Measurements from ENCODE around the gene TLE6. TPM values are rescaled to one million over a fixed set of nuclear protein-coding genes. Genes with fewer than 3 reads are reported as not detected.

The TLE6 gene
- total RNA-seq, 1 donor from 2014 or later = not detected

GRCh38 chr19:3039125-3039524 is 61.8 kb downstream of the TLE6 start:
- FAIRE-seq (no peak), DNase-seq (ENCODE audit: low read depth) (no peak)
- TF ChIP-seq CTCF (IDR thresholded peaks at IDR 0.05; ENCODE audit: insufficient read depth, low read length, severe bottlenecking) = no peak
- H3K36me3 ChIP-seq (ENCODE audit: control insufficient read depth, insufficient read depth, low read length) = no peaks in the 10 kb centered on the region
- H3K27me3 ChIP-seq (ENCODE audit: control insufficient read depth, insufficient read depth, low read length) = no peaks in the 10 kb centered on the region
- H3K4me3 ChIP-seq (ENCODE audit: low read depth, low read length) = no peak overlapping the region

GRCh38 chr19:3039641-3040077 is 62.3 kb downstream of the TLE6 start:
- Histone ChIP-seq H3K4me3 (ENCODE audit: low read depth, low read length) (no peak overlapping the region), H3K27me3 (ENCODE audit: control insufficient read depth, insufficient read depth, low read length) (no peaks in the 10 kb centered on the region), H3K36me3 (ENCODE audit: control insufficient read depth, insufficient read depth, low read length) (no peaks in the 10 kb centered on the region)
- no peak for DNase-seq (ENCODE audit: low read depth)
- TF ChIP-seq CTCF (IDR thresholded peaks at IDR 0.05; ENCODE audit: insufficient read depth, low read length, severe bottlenecking) = no peak
- no peak for FAIRE-seq

DNA sequence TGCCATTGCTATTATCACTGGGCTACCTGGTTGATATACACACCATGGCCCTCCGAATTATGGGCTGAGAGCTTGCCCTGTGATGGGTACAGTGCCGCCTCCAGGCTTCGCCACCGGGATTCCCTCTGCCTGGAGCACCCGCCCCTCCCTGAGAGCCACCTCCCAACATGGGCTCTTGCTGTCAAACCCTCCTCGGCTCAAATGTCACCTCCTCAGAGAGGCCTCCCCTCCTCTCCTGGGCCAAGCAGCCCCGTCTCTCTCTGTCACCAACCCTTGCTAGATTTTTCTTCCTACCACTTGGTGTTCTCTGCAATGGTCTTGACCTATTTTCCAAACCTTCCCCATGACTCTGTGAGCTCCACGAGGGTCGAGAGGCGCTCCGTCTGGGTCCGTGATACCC is 64.0 kb downstream of the TLE6 start:
- FAIRE-seq = no peak
- Histone ChIP-seq H3K4me3 (ENCODE audit: low read depth, low read length) (no peak overlapping the region), H3K36me3 (ENCODE audit: control insufficient read depth, insufficient read depth, low read length) (no peaks in the 10 kb centered on the region), H3K27me3 (ENCODE audit: control insufficient read depth, insufficient read depth, low read length) (no peaks in the 10 kb centered on the region)
- no peak for DNase-seq (ENCODE audit: low read depth)
- no peak for TF ChIP-seq CTCF (IDR thresholded peaks at IDR 0.05; ENCODE audit: insufficient read depth, low read length, severe bottlenecking)

DNA sequence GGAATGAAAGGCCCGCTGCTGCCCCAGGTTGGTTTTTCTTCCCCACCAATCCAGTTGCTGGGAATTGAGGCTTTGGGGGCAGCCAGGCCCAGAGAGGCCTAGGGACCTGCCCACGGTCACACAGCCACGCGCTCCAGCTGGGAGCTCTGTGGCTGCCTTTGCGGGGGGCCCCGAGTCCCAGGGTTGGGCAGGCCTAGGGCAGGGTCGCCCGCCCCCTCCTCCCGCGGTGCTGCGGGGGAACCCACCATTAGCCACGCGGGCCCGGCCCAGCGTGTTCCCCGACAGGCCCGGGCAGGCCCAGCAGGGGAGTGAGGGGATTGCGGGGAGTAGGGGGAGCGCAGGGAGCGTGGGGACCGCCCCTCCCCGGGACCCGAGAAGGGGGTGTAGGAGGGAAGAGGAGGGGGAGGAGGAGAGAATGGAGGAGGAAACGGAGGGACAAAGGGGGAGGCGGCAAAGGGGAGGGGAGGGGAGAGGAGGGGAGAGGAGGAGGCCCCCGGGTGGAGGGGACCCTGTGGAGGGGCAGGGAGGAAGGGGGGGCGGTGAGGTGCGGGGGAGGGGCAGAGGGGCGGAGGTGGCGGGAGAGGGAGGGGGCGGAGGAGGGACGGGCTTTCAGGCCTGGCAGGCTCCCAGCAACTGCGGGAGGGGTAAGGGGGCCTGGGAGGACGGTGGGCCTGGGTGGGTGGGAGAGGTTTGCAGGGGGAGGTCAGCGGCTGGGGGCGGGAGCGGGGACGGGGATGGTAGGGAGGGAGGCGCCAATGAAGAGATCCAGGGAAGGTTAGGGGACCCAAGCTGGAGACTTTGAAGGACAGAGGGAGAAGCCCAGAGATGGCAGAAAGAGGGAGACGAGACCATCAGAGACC is 64.6 kb downstream of the TLE6 start:
- no peak for DNase-seq (ENCODE audit: low read depth)
- FAIRE-seq = no peak
- no peaks in the 10 kb centered on the region for H3K36me3 ChIP-seq (ENCODE audit: control insufficient read depth, insufficient read depth, low read length)
- TF ChIP-seq CTCF (IDR thresholded peaks at IDR 0.05; ENCODE audit: insufficient read depth, low read length, severe bottlenecking) = no peak
- H3K27me3 ChIP-seq (ENCODE audit: control insufficient read depth, insufficient read depth, low read length) = no peaks in the 10 kb centered on the region
- H3K4me3 ChIP-seq (ENCODE audit: low read depth, low read length) = no peak overlapping the region

- Histone ChIP-seq H3K27me3 (ENCODE audit: control insufficient read depth, insufficient read depth, low read length) (no peaks in the 10 kb centered on the region), H3K4me3 (ENCODE audit: low read depth, low read length) (no peak overlapping the region), H3K36me3 (ENCODE audit: control insufficient read depth, insufficient read depth, low read length) (no peaks in the 10 kb centered on the region)
- TF ChIP-seq CTCF (IDR thresholded peaks at IDR 0.05; ENCODE audit: insufficient read depth, low read length, severe bottlenecking) = no peak
- no peak for FAIRE-seq
- DNase-seq (ENCODE audit: low read depth) = no peak
Measured at GRCh38 chr19:3042621-3043267, 65.4 kb downstream of the TLE6 start.

Other genes with a start within 250 kb of the TLE6 start
- gene SLC39A3, start 237.5 kb upstream of the TLE6 start, total RNA-seq = 24.0 and 38.9 TPM in 2 replicates
- 19.7 and 26.5 TPM in 2 replicates for gene SGTA, start 194.3 kb upstream of the TLE6 start, total RNA-seq
- 55.6 and 86.4 TPM in 2 replicates for gene THOP1, start 192.1 kb upstream of the TLE6 start, total RNA-seq
- 3.2 and 3.9 TPM in 2 replicates for gene ZNF554, start 157.7 kb upstream of the TLE6 start, total RNA-seq
- 4.6 and 4.7 TPM in 2 replicates for gene ZNF555, start 136.1 kb upstream of the TLE6 start, total RNA-seq
- 2.0 and 2.4 TPM in 2 replicates for gene ZNF556, start 110.2 kb upstream of the TLE6 start, total RNA-seq
- 11.1 and 11.6 TPM in 2 replicates for gene ZNF57, start 76.6 kb upstream of the TLE6 start, total RNA-seq
- 7.9 and 9.2 TPM in 2 replicates for gene ZNF77, start 32.6 kb upstream of the TLE6 start, total RNA-seq
- gene TLE2, start 51.7 kb downstream of the TLE6 start, total RNA-seq = 0.53 and 1.0 TPM in 2 replicates
- 144 and 200 TPM in 2 replicates for gene TLE5, start 84.9 kb downstream of the TLE6 start, total RNA-seq
- gene GNA11, start 116.8 kb downstream of the TLE6 start, total RNA-seq = 47.9 and 48.1 TPM in 2 replicates
- 85.0 and 106 TPM in 2 replicates for gene GNA15, start 158.5 kb downstream of the TLE6 start, total RNA-seq
- 0.26 and 0.90 TPM in 2 replicates for gene S1PR4, start 201.2 kb downstream of the TLE6 start, total RNA-seq
- gene NCLN, start 208.4 kb downstream of the TLE6 start, total RNA-seq = 37.9 and 41.6 TPM in 2 replicates
- gene CELF5, start 247.1 kb downstream of the TLE6 start, total RNA-seq = not detected in 2 replicates

Measured in bronchial epithelial cell (primary cell).